Limb (tissue), 2 donors: Measurements from ENCODE around the gene ZNF438.
A peak's percentile ranks its signal among the peaks of the same experiment; 100 is the strongest.

Source experiments
- DNase-seq, 2 donors: peaks; one replicate each; pipeline ENCODE4 v3.0.0-alpha.2; 2016; ENCODE audit errors: extremely low spot score in 2 of 2

The ZNF438 gene

GRCh38 chr10:30826679-30827078 is 205.0 kb downstream of the ZNF438 start:
- DNase-seq, result no peak

- no peak for DNase-seq
These were observed 206.2 kb downstream of the ZNF438 start for GRCh38 chr10:30825495-30825894.

GRCh38 chr10:30825022-30825421 is 206.6 kb downstream of the ZNF438 start:
- DNase-seq, result no peak

GRCh38 chr10:30823651-30824050 is 208.0 kb downstream of the ZNF438 start:
- no peak for DNase-seq

- no peak for DNase-seq
These were observed 208.8 kb downstream of the ZNF438 start for GRCh38 chr10:30822693-30823465.

GRCh38 chr10:30821994-30822692 is 209.5 kb downstream of the ZNF438 start:
- DNase-seq, result no peak

GRCh38 chr10:30821261-30821993 is 210.2 kb downstream of the ZNF438 start:
- DNase-seq, result no peak

- DNase-seq, result peak in 1 of 2 donors; percentile 83
These were observed 211.2 kb downstream of the ZNF438 start for GRCh38 chr10:30820261-30820991.

GRCh38 chr10:30819341-30820181 is 212.1 kb downstream of the ZNF438 start:
- peak in 1 of 2 donors; percentile 72 for DNase-seq

- no peak for DNase-seq
These were observed 212.8 kb downstream of the ZNF438 start for GRCh38 chr10:30818854-30819253.

- no peak for DNase-seq
These were observed 213.5 kb downstream of the ZNF438 start for GRCh38 chr10:30818010-30818660.

- DNase-seq, result no peak
These were observed 214.1 kb downstream of the ZNF438 start for GRCh38 chr10:30817541-30817940.

GRCh38 chr10:30816820-30817171 is 214.9 kb downstream of the ZNF438 start:
- DNase-seq, result no peak

- no peak for DNase-seq
These were observed 215.4 kb downstream of the ZNF438 start for GRCh38 chr10:30816159-30816819.

- no peak for DNase-seq
These were observed 217.7 kb downstream of the ZNF438 start for GRCh38 chr10:30813872-30814481.

- no peak for DNase-seq
These were observed 219.4 kb downstream of the ZNF438 start for GRCh38 chr10:30812018-30812851.

GRCh38 chr10:30811276-30812017 is 220.2 kb downstream of the ZNF438 start:
- no peak for DNase-seq

GRCh38 chr10:30810416-30810815 is 221.2 kb downstream of the ZNF438 start:
- DNase-seq, result no peak
